CD4-positive, alpha-beta T cell treated with Interleukin-15 for 4 hours (primary cell): ENCODE data around the gene EBF4.
A peak's percentile ranks its signal among the peaks of the same experiment; 100 is the strongest.
"Not testable (repeated sequence)": the region's sequence is repeated elsewhere in the genome, so short reads cannot be mapped to it uniquely, and the experiment has no call there.

ENCODE experiments used
- DNase-seq: peaks from one replicate; pipeline ENCODE4 v3.0.0-alpha.2; 2020; ENCODE audit warnings: low spot score

EBF4 gene

GRCh38 chr20:2673453-2673852 is 19.1 kb upstream of the EBF4 start:
- DNase-seq = no peak

GRCh38 chr20:2680046-2680445 is 12.5 kb upstream of the EBF4 start:
- no peak for DNase-seq

DNA sequence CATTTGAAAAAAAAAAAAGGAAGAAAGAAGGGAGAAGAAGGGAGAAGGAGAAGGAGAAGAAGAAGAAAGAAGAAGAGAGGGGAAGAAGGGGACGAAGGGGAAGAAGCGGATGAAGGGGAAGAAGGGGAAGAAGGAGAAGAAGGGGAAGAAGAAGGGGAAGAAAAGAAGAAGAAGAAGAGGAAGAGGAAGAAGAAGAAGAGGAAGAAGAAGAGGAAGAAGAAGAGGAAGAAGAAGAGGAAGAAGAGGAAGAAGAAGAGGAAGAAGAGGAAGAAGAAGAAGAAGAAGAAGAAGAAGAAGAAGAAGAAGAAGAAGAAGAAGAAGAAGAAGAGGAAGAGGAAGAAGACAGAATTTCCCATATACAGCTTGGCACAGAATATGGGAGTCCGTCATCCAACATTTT is 10.5 kb upstream of the EBF4 start:
- not testable (repeated sequence) for DNase-seq

- not testable (repeated sequence) for DNase-seq
These were observed 7.8 kb upstream of the EBF4 start for GRCh38 chr20:2684817-2685216.

DNA sequence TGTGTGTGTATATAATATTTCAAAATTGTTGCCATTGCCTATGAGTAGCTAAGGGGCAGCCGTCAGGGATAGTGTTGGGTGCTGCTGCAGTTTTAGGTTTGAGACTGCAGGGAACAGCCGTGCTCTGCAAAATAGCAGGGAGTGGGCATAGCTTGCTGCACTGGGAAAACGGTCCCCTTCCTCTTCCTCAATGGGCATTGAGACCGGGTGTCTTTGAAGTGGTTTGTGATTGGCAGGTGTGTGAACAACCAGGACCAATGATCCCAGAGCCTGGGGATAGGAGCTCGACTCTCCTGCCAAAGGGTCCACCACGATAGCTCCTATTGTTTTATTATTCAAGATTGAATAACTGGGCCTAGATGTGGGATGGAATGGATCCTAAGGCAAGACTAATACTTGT is 5.1 kb upstream of the EBF4 start:
- DNase-seq = no peak

DNA sequence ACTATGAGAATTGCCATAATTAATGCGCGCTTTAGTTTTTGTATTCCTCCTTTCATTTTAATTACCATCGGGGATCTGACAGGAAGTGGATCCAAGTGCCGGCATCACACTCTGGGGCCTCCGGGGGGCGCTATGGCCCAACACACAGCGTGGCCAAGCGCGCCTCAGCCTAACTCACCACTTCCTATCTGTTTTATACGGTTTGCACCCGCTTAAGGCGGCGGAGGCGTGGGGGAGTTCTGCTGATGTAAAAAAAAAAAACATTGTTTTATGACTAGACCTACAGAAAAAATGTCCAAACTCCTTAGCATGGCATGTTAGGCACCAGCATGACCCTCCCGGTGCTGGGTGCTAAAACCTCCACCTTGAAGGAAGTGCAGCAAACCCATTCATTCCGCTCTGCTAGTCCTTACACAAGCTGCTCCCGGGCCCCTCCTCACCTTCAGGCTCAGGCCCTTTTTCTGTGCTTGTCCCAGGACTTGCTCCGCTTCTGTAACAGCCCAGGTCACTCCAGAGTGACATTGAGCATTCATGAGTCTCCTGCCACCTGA is 4.5 kb upstream of the EBF4 start:
- peak; percentile 73 for DNase-seq

DNA sequence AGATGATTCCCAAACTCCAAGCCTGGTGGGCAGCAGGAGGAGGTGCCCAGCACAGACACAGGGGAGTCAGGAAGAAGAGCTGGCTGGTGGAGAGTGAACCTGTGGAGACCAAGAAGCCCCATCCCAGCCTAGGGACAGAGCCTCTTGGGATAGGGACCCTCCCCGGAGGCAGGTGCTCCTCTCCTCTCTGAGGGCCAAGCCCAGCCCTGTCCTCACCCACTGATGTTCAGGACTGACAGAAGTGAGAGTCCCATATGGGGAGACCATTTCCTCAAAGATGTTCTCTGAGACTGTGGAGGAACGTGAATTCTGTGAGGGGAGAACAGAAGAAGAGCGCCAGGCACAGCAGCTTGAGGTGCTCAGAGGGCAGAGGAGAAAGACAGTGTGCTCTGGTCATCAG is 2.4 kb upstream of the EBF4 start:
- no peak for DNase-seq

- DNase-seq = no peak
These were observed 1.9 kb upstream of the EBF4 start for GRCh38 chr20:2690718-2691117.

- DNase-seq = no peak
These were observed 1.5 kb upstream of the EBF4 start for GRCh38 chr20:2691127-2691526.

GRCh38 chr20:2691663-2692035 is 931 bp upstream of the EBF4 start:
- DNase-seq = no peak

- DNase-seq = peak; percentile 7
These were observed 306 bp downstream of the EBF4 start for GRCh38 chr20:2692886-2693285.

DNA sequence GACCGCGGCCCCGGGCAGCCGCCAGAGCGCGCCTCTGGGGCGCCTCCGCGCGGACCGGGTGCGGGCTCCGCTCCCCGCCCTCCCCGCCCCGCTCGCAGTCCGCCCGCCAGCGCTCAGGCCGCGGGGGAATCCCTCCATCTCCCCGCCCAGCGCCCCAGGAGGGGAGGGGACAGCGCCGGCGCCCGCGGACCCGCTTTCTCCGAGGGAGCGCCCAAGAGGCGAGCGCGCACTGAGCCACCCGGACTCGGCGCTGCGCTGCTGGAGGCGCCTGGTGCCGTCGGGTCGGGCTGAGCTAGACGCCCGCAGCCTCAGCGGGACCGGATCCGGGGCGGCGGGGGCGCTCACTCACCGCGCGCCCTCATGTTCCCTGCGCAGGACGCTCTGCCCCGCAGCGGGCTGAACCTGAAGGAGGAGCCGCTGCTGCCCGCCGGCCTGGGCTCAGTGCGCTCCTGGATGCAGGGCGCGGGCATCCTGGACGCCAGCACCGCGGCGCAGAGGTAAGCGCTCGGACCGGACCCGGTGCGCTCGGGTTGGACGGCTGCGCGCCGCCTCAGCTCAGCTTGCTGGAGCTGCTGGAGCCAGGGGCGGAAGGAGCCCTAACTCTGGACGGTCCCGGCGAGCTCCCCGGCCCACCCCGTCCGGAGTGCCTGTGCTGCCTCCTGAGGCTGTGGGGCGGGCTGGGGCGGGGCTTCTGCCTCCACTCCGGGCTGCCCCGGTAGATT is 867 bp downstream of the EBF4 start:
- DNase-seq = peak; percentile 40

DNA sequence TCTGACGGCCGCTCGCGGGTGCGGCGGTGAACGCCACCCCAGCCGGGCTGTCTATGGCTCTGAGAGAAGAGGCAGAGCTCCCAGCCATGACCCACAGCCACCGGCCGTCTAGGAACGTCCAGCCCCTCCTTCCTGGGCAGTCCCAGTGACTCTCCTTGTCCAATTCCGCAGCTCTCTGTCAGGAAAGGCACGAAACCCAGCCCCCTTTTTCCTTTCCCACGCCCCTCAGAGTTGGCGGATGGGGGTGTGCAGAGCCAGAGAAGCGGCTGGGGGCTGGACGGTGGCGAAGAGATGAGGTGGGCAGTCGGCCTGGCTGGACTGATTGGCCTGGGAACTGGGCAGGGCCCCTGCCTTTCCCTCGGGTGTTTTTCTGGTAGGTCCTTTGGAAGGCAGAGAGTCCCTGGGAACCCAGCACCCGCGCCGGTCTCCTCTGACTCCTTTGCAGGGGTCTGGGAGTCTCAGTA is 1.5 kb downstream of the EBF4 start:
- no peak for DNase-seq

- no peak for DNase-seq
These were observed 1.9 kb downstream of the EBF4 start for GRCh38 chr20:2694519-2694918.

DNA sequence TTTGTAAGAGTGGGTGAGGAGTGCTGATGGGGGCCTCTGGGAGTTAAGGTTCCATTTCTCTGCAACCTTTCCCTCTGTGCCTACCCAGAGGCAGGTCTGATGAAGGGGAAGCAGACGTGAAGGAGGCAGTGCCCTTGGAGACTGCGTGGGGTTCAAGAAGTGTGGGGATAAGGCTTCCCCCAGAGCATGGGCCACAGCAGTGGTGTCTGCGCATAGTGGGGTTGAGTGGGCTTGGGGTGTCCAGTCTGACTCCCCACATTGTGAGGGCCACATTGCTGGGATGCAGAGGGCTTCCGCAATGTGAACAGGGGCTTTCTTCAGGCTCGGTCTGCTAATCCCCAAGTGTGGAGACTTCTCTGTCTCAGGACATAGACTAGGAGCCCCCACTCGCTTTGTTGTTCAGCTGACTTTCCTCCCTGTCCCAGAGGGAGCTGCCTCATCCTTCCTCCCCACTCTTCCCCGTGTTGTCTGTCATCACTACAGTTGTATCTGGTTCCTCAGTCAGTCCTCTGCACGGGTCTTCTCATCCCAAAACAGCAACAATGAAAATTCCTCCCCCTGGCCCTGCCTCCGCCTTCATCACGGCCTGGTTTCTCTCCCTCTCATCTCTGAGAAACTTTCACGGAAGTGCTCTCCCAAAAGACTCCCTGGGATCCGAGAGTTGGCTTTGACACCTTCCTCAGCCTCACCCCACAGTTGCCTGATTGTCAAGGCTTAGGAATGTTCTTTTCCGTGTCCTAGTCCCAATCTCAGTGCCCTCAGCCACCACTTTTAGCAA is 2.8 kb downstream of the EBF4 start:
- no peak for DNase-seq

DNA sequence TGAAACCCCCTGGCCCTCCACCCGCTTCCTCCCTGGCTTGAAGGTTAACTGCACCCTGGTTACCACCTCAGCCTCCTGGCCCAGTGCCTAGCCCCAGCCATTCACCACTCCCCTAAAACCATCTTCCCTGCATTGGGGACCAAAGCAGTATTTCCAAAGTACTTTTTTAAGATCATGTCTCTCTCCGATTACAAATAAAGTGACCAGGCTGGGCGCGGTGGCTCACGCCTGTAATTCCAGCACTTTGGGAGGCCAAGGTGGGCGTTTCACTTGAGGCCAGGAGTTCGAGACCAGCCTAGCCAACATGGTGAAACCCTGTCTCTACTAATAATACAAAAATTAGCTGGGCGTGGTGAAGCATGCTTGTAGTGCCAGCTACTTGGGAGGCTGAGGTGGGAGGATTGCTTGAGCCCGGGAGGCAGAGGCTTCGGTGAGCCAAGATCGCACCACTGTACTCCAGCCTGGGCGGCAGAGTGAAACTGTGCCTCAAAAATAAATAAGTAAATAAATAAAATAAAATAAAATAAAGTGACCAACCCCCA is 3.5 kb downstream of the EBF4 start:
- DNase-seq = not testable (repeated sequence)

DNA sequence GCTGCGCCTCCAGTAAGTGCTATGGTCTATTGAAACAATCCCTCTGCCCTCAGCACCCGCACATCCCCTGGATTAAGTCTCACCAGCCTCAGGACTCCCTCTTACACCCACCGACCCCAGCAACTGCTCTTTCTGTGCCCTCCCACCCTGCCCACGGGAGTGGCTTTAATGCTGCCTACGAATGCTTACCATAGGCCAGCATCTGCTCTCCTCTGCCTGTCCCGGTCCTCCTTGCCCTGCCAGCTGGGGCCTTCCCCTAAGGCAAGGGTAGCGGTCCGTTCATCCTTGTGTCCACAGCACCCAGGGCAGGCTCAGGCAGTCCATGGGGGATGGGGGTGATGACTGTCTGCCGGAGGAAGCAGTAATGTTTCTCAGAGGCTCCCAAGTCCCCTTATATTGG is 4.1 kb downstream of the EBF4 start:
- DNase-seq = no peak

- no peak for DNase-seq
These were observed 5.2 kb downstream of the EBF4 start for GRCh38 chr20:2697768-2698167.

- no peak for DNase-seq
These were observed 5.7 kb downstream of the EBF4 start for GRCh38 chr20:2698186-2698817.

- no peak for DNase-seq
These were observed 6.3 kb downstream of the EBF4 start for GRCh38 chr20:2698912-2699311.

DNA sequence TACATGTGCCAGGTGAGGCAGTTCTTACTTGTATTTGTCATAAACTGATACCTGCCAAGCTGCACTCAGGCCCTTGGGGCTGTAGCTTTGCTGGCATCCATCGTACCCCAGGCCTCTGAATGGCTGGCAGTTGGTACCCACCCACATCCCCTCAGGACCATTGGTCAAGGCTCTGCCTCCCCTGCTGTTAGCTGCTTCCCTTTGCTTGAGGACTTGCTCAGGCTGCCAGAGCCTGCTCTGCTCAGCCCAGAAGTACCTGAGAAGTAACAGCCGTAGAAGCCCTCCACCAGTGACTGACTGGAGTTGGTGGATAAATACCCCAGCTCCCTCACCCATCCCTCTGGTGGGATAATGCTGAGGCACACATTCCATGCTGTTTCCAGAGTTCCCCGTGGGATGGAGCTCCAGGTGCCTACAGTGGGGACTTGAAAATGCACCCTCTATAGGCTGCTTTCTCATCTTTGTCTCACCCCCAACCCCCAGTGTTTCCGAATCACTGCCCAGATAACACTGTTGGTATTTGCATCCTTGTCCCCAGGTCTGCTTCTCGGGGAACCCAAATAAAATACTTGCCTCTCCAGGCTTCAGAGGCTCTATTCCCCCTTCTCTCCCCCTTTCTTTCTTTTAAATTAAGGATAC is 7.3 kb downstream of the EBF4 start:
- DNase-seq = no peak
